NK-92 (cell line): ENCODE results near the gene CAMTA1.

Experiments used
- DNase-seq: peaks from one replicate; lab custom pipeline; 2025; ENCODE audit not compliant: unreplicated experiment; lab: John Stamatoyannopoulos, UW

The CAMTA1 gene

DNA sequence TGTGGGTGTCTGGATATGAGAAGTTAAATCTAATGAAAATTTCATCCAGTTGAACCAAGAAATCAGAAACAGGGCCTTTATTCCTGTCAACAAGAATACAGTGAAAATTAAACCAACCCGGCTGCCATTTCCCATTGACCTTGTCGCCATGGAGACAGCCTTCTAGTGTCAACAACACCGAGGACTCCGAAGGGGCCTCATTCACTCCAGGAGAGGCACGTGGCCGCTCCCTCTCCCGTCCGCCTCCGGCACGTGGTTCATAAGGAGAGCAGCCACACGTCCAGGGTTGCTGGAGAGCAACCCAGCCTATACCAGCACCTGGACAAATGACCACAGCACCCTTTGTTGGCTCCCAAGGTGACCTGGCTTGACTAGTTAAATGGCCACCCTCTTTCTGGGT, 865.5 kb downstream of the CAMTA1 start:
- no peak for DNase-seq

DNA sequence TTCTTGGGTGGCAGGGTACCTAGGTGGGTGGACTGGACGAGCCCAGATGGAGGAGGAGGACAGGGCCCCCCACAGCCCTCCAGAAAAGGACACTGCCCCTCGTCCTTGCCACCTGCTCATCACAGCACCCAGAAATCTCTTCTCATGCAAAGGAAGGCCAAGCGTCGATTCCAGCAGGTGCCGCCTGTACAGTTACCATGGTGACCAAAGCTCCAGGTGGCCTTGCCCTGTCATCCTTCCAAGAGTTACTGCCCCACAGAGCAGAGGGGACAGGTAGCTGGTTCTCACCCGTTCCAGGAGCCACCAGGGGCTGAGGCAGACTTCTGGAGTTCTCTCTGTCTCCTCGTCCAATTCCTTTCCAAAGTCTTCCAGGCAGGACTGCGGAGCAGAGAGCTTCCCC, 865.9 kb downstream of the CAMTA1 start:
- DNase-seq, result no peak

DNA sequence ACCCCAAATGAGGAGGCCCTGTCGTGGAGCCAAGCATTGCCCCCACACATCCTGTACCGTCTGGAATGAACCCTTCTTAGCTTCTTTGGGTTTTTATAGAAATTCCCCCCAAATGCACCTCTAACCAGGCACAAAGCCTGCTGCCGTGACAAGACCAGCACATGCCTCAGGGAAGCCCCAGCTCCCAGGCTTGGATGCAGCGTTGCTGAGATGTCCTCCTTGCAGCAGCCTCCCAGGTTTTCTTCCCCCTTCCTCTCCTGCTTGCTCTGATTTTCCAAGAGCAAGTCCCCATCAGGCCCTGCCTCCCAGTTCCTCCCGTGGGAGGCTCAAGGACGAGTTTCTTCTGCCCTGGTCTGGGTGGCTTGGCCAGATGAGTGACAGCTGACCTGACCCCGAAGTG, 866.8 kb downstream of the CAMTA1 start:
- DNase-seq, result no peak

DNA sequence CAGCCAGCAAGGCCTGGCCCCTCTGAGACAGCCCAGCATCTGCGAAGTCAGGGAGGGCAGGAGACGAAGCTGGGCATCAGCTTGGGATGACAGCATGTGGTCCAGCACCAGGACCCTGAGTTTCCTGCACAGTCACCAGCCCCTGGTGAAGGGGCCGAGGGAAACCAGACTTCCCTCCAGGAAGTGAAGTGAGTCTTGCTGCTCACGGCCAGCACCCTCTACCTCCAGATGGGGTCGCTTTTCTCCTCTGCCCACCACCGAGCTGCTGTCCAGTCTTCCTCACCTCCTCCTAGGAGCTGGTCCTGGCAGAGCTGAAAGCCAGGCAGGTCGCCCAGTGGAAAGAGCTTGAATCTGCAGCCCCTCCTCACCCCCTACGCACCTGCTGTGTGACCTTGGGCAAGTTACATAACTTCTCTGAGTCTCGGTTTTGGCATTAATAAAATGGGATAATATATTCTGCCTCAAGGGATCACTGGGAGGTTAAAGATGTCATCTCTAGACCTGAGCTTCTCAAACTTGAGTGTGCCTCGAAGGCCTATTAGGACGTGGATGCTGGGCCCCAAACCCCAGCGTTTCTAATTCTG, 867.4 kb downstream of the CAMTA1 start:
- DNase-seq, result no peak

DNA sequence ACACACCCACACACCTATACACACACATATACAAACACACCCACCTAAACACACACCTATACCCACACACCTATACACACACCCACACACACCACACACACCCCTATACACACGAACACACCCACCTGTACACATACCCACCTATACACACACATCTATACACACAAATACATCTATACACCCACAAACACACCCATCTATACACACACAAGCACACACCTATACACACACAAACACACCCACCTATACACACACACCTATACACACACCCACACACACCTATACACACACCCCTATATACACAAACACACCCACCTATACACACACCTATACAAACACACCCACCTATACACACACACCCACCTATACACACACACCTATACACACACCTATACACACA, 869.5 kb downstream of the CAMTA1 start:
- no peak for DNase-seq

DNA sequence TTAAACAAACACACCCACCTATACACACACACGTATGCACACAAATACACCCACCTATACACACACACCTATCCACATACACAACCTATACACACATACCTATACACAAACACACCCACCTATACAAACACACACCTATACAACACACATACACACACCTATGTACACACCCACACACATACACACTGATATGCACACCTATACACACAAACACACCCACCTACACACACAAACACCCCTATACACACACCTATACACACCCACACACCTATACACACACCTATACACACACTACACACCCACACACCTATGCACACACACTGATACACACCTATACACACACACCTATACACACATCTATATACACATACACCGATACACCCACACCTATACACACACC, 870.1 kb downstream of the CAMTA1 start:
- DNase-seq, result no peak

DNA sequence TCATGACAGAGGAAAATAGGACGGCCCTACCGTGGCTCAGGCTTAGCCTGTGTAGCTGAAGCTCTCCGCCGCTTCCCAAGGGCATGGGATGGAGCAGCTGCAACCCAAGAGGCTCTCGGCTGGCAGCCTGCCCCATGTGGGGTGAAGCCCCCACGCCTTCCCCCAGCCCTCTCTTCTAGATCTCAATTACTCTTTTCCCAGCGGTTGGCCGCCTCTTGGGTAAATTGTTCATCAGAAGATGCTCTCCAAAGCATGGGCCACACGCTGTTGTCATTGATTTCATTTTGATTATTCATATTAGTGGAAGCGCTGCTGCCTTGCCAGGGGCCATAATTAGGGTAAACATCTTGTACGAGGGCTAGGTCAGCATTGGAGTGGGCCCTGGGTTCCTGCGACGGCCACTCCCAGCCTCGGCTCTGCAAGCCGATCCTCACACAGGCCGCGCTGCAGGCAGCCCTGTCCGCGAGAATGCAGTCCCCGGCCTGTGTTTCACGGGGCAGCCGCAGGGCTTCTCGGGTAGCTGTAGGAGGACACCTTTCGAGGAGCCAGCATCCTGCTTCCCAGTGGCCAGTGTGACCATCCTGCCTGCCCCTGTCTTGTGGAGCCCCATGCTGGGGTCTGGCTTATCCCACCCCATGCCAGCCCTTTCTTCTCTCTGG, 871.4 kb downstream of the CAMTA1 start:
- DNase-seq, result no peak

DNA sequence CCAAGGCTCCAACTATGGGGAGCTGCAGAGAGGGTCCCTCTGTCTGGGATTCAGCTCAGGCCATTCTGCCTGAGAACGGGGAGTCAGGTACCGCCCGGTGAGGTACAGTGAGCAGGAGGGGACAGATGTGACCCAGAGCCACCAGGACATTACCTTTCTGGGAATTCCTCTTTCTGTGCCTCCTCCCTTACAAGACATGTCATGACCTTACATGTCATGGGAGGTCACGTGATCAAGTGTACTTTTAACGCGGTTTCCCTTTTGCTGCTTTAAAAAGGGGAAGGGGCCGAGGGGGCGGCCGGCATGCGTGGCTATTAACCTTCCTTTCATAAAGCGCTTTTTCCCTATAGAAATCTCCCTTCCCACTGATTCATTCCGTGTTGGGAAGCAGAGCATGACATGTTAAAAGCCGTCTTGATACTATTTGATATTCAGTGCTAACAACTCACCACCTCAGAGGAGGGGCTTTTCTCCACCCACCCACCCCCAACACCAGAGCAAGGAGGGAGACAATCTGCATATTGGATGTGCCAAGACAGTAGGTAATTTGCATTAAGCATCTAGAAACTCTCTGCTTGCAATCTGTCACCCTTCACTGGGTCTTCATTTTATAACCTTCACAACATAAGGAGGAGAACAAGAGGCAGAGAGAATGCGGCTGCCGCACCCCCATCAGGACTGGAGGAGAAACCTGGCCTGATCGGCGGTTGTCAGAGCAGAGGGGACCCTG, 872.2 kb downstream of the CAMTA1 start:
- no peak for DNase-seq

DNA sequence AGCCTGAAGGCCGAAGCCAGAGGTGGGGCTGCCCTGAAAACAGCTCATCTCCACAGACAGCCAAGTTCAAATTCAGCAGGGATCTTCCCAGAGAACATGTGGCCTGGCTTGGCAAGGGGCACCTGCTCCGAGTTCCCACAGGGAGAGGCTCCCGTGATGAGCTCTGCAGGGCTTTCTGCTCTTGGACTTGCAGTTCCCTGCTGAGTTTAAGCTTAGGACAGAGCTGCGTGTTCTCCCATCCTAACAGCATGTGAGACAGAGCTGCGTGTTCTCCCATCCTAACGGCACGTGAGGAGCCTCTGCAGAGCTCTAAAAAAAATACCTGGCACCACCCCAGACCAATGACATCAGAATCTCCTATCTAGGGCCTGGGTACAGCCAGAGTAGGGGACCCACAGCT, 872.8 kb downstream of the CAMTA1 start:
- DNase-seq, result no peak

DNA sequence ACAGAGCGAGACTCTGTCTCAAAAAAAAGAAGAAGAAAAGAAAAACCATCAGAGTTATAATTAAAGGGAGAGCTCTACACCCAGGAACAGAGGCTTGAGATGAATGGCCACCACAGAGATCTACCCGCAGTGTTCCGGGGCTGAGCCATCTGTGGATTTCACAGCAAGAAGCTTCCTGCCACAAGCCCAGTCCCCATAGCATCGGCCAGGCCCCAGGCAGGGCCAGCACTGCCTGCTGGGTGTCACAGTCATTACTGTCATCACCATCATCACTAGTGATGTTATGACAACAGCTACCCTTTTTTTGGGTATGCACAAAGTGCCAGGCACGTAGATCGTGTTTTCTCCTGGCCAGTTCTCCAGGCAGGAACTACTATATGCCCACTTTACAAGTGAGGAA, 874.3 kb downstream of the CAMTA1 start:
- DNase-seq, result no peak

DNA sequence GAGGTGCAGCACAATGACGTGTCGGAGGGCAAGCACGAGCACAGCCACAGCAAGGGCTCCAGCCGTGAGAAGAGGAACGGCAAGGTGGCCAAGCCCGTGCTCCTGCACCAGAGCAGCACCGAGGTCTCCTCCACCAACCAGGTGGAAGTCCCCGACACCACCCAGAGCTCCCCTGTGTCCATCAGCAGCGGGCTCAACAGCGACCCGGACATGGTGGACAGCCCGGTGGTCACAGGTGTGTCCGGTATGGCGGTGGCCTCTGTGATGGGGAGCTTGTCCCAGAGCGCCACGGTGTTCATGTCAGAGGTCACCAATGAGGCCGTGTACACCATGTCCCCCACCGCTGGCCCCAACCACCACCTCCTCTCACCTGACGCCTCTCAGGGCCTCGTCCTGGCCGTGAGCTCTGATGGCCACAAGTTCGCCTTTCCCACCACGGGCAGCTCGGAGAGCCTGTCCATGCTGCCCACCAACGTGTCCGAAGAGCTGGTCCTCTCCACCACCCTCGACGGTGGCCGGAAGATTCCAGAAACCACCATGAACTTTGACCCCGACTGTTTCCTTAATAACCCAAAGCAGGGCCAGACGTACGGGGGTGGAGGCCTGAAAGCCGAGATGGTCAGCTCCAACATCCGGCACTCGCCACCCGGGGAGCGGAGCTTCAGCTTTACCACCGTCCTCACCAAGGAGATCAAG, 878.3 kb downstream of the CAMTA1 start:
- no peak for DNase-seq

DNA sequence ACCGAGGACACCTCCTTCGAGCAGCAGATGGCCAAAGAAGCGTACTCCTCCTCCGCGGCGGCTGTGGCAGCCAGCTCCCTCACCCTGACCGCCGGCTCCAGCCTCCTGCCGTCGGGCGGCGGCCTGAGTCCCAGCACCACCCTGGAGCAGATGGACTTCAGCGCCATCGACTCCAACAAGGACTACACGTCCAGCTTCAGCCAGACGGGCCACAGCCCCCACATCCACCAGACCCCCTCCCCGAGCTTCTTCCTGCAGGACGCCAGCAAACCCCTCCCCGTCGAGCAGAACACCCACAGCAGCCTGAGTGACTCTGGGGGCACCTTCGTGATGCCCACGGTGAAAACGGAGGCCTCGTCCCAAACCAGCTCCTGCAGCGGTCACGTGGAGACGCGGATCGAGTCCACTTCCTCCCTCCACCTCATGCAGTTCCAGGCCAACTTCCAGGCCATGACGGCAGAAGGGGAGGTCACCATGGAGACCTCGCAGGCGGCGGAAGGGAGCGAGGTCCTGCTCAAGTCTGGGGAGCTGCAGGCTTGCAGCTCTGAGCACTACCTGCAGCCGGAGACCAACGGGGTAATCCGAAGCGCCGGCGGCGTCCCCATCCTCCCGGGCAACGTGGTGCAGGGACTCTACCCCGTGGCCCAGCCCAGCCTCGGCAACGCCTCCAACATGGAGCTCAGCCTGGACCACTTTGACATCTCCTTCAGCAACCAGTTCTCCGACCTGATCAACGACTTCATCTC, 879.1 kb downstream of the CAMTA1 start:
- no peak for DNase-seq

DNA sequence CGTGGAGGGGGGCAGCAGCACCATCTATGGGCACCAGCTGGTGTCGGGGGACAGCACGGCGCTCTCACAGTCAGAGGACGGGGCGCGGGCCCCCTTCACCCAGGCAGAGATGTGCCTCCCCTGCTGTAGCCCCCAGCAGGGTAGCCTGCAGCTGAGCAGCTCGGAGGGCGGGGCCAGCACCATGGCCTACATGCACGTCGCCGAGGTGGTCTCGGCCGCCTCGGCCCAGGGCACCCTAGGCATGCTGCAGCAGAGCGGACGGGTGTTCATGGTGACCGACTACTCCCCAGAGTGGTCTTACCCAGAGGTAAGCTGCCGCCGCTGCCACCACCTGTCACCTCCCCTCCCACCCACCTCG, 879.6 kb downstream of the CAMTA1 start:
- no peak for DNase-seq

DNA sequence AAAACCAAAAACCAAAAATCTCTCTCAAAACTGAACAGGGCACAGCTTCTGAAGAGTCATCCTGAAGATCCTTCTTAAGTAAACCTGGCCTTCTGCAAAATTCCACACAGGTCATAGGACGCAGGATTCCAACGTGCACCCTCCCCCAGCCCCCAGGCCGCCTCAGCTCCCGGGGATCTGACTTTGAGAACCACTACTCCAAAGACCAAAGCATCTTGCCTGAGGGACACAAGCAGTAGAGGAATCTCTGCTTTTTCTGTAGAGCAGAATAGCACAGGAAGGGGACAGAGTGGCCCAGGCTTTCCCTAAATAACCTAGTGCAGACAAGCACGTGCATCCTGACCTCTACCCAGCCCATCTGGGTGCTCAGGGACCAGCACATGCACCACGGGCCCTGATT, 881.0 kb downstream of the CAMTA1 start:
- no peak for DNase-seq

DNA sequence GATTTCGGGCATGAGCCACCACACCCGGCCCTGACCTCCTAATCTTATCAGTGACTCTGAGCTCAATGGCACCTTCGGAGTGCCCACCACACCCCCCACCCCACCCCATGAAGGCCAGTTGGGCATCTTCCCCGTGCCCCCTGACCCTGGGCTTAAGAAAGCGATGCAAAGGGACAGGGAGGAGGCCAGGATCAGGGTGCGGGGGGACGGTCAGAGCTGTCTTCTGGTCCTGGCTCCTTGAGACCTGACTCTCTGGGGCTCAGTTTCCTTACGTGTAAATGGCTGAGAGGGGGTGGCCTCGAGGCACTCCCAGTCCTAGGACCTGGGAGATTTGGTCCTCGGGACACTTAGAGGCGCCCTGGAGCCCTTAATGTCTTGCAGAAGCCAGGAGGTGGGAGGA, 881.9 kb downstream of the CAMTA1 start:
- DNase-seq, result no peak

DNA sequence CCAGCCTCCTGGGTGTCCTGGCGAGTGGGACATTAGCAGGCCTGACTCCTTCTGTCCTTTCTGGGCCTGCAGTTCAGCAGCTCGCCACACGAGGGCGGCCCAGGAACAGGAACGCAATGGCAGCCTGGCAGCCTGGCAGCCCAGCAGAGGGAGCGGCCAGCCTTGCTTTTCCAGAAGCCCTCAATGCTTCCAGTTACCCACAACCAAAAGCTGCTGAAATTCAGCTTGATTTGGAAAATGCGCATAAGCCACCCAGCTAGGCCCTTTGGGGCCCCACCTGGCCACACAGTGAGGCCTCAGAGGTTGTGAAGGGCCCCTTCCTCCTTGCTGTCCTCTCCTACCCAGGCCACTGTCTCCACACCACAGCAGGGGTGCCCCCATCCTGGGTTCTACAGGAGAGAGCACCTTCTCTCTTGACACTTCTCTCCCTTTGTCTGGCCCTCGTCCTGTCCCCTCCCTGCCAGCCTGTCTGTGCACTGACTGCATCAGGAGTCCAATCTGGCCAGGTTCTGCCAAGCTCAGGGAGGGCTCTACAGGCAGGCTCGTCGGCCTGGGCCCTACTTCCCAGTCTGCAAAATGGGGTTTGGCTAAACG, 882.5 kb downstream of the CAMTA1 start:
- no peak for DNase-seq

DNA sequence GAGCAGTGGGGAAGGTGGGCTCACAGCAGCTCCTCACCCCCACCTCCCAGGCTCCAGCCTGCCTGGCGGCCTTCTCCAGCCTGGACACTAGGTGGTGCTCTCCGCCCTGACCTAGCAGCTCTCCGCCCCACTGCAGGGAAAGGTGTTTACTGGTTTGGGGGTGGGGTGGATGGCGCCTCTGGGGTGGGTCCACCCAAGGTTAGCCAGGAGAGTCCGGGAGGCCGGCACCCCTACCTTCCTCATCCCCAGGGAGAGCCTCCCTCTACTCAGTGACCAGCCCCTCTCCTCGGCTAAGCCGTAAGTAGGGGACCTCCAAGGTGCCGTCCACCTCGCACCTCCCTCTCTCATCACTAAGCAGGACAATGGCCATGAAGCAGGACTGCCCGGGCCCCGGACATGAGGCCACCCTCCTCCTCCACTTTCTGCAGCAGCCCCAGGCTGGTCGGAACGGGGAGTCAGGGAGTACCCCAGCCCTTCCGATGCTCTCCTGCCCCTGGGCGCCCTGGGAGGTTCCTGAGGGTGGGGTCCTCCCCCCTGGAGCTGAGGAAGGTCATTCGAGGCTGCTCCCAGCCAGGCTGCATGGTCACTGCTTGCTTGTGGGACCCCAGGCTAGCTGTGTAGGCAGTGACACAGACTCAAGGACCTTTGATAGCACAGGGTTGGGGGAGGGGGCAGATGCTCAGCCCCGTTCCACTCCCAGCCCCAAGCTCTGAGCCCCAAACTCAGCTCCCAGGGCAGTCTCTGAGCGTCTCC, 884.5 kb downstream of the CAMTA1 start:
- DNase-seq, result no peak

DNA sequence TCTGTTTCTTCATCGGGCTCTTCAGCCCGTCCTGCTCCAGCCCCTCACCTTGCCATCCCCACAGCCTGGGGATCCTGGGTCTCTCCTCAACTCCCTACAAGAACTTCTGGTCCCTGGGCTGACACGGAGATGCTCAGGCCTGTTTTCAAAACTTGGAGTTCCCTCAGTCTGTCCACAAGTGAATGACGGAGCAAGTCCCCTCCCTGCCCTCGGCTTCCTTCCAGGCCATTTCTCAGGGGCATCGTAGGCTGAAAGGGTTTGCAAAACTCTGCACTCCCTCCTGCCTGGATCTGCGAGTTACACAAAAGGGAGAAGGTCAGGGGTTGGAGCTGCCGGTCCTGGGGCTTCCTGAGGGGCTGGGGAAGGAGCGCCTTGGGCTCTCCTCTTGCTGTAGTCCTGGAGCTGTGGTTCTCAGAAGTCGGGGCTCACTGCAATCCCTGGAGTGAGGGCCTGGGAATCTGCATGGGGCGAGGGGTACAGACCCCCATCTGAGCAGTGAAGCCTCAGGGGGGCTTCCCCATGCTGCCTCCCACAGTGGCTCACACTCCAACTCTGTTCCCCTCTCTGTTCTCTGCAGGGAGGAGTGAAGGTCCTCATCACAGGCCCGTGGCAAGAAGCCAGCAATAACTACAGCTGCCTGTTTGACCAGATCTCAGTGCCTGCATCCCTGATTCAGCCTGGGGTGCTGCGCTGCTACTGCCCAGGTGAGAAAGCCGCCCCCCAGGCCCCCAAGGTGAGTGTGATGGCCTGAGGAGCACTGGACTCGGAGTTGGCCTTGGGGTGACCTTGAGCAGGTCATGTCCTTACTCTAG, 885.3 kb downstream of the CAMTA1 start:
- no peak for DNase-seq

DNA sequence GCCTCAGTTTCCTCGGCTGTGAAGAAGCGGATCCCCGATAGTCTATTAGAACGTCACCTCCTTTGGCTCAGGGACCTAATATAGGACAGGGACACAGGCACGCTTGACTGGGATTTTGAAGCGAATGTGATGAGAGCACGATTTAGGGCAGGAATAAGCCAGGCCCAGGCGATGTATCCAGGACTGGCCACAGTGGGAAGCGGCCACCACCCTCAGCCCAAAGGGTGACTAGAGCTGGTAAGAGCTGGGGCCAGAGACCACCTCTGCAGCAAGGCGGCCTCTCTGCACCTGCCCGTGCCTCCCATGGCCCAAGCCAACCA, 885.9 kb downstream of the CAMTA1 start:
- DNase-seq, result no peak

DNA sequence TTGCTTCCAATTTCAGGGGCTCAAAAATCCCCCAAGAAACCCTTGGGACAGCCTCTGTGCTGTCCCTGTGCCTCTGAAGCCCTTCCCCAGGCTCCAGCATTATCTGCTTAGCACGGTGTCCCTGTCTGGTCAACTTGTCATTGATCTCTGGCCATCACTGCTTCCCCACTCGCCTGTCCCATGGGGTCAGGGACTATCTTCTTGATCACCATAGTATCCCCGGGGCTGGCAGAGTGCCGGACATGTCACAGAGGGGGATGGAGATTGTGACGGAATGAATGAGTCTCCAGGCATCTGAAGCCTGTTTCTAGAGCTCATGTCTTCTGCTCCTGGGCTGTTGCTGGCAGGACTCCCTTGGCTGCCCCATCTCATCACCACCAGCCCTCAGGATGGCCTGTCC, 886.4 kb downstream of the CAMTA1 start:
- no peak for DNase-seq
